ENCODE data around the gene PDZK1IP1. TPM values are rescaled to one million over a fixed set of nuclear protein-coding genes. Genes with fewer than 3 reads are reported as not detected.
A peak's percentile ranks its signal among the peaks of the same experiment; 100 is the strongest.

The PDZK1IP1 gene
- total and polyA plus RNA-seq, 2 donors (not counting 3 experiments of a cell fraction or from before 2014, with no cell fraction given) = 0.52 TPM; not detected in 1

GRCh38 chr1:47207803-47208373 is 18.1 kb upstream of the PDZK1IP1 start:
- no TSS peak for BruUV-seq (replicated peaks)

GRCh38 chr1:47205918-47206317 is 16.1 kb upstream of the PDZK1IP1 start:
- intact Hi-C loops (cut with micrococcal nuclease) = no loop called here
- TF ChIP-seq GATA2 (IDR thresholded peaks at IDR 0.05; ENCODE audit: insufficient read depth, insufficient read length, low read depth, low read length) (no peak), JUN (IDR thresholded peaks at IDR 0.05; ENCODE audit: borderline replicate concordance, insufficient read depth, insufficient read length, low read depth) (no peak), MAX (IDR thresholded peaks at IDR 0.05; ENCODE audit: insufficient read depth, insufficient read length) (no peak), MYC (IDR thresholded peaks at IDR 0.05; ENCODE audit: low read depth, low read length) (no peak), CTCF (IDR thresholded peaks at IDR 0.05; ENCODE audit: extremely low read depth in 1 of 2, insufficient read depth in 1 of 2, low read depth in 1 of 2, low read length in 2 of 2) (no peak), POLR2AphosphoS5 (IDR thresholded peaks at IDR 0.05; ENCODE audit: insufficient read depth, low read depth, low read length) (no peak), FOS (IDR thresholded peaks at IDR 0.05; ENCODE audit: borderline replicate concordance, insufficient read depth, low read length) (no peak), EZH2 (IDR thresholded peaks at IDR 0.05; ENCODE audit: borderline replicate concordance, low read depth, low read length, severe bottlenecking) (no peak), POLR2A (IDR thresholded peaks at IDR 0.05; ENCODE audit: low read depth, low read length) (no peak)
- H3K9me1 ChIP-seq (replicated peaks; ENCODE audit: control insufficient read depth, extremely low read depth, insufficient read depth, low read length) = no peaks in the 10 kb centered on the region
- no peak for DNase-seq (ENCODE audit: low read depth, low spot score)
- no peak overlapping the region for H3K4me2 ChIP-seq (ENCODE audit: insufficient read depth, low read length)
- CTCF ChIA-PET = interaction anchor here (0.9 to 2.2 kb wide), 4 partner anchors 12 to 57 kb away, joined by 3 to 15 read pairs (median 6); no protein-coding TSS in a partner anchor
- no peak overlapping the region for H3K9ac ChIP-seq (replicated peaks; ENCODE audit: extremely low read depth, insufficient read depth, low read length)
- H4K20me1 ChIP-seq (replicated peaks; ENCODE audit: control insufficient read depth, extremely low read depth, insufficient read depth, low read length) = no peaks in the 10 kb centered on the region
- no peak overlapping the region for H3K27ac ChIP-seq (ENCODE audit: insufficient read depth, low read depth, low read length)
- no peaks in the 10 kb centered on the region for H3K9me3 ChIP-seq (replicated peaks; ENCODE audit: control insufficient read depth, insufficient read depth, low read length)
- peaks cover 21% of the 10 kb centered on the region for H3K4me1 ChIP-seq (ENCODE audit: control insufficient read depth, extremely low read depth, insufficient read depth, low read length)
- no peaks in the 10 kb centered on the region for H3K79me2 ChIP-seq (ENCODE audit: control insufficient read depth, insufficient read depth, low read length)
- no peaks in the 10 kb centered on the region for H3K36me3 ChIP-seq (ENCODE audit: control insufficient read depth in 2 of 2, extremely low read depth in 1 of 2, insufficient read depth in 2 of 2, low read length in 2 of 2)
- POLR2A ChIA-PET = no interaction called here
- FAIRE-seq = no peak
- H2AFZ ChIP-seq (ENCODE audit: low read depth, low read length) = no peak overlapping the region
- no peaks in the 10 kb centered on the region for H3K27me3 ChIP-seq (ENCODE audit: control insufficient read depth in 2 of 2, insufficient read depth in 2 of 2, low read length in 2 of 2)
- H3K4me3 ChIP-seq (replicated peaks in 1 of 3; ENCODE audit: insufficient read depth in 1 of 3, low read depth in 1 of 3, low read length in 3 of 3) = no peak overlapping the region
- dilution Hi-C loops (cut with MboI; ENCODE audit: extremely low pct_ligation_motif_present, low sequenced_read_pairs) = no loop called here
- no TSS peak for BruUV-seq (replicated peaks)

More at GRCh38 chr1:47207803-47208373, 18.1 kb upstream of the PDZK1IP1 start:
- ChIA-PET POLR2A (no interaction called here), CTCF (interaction anchor here (0.7 to 2.1 kb wide), 7 partner anchors 9 to 55 kb away, joined by 3 to 7 read pairs (median 5); no protein-coding TSS in a partner anchor)
- H3K9me1 ChIP-seq (replicated peaks; ENCODE audit: control insufficient read depth, extremely low read depth, insufficient read depth, low read length) = no peaks in the 10 kb centered on the region
- no peaks in the 10 kb centered on the region for H3K27me3 ChIP-seq (ENCODE audit: control insufficient read depth in 2 of 2, insufficient read depth in 2 of 2, low read length in 2 of 2)
- no peaks in the 10 kb centered on the region for H4K20me1 ChIP-seq (replicated peaks; ENCODE audit: control insufficient read depth, extremely low read depth, insufficient read depth, low read length)
- H3K4me2 ChIP-seq (ENCODE audit: insufficient read depth, low read length) = no peak overlapping the region
- no peak overlapping the region for H3K4me3 ChIP-seq (replicated peaks in 1 of 3; ENCODE audit: insufficient read depth in 1 of 3, low read depth in 1 of 3, low read length in 3 of 3)
- no peak overlapping the region for H3K27ac ChIP-seq (ENCODE audit: insufficient read depth, low read depth, low read length)
- intact Hi-C loops (cut with micrococcal nuclease) = no loop called here
- no peaks in the 10 kb centered on the region for H3K79me2 ChIP-seq (ENCODE audit: control insufficient read depth, insufficient read depth, low read length)
- peak; percentile 28 for DNase-seq (ENCODE audit: low read depth, low spot score)
- peaks cover 41% of the 10 kb centered on the region for H3K4me1 ChIP-seq (ENCODE audit: control insufficient read depth, extremely low read depth, insufficient read depth, low read length)
- H3K36me3 ChIP-seq (ENCODE audit: control insufficient read depth in 2 of 2, extremely low read depth in 1 of 2, insufficient read depth in 2 of 2, low read length in 2 of 2) = no peaks in the 10 kb centered on the region
- TF ChIP-seq FOS (IDR thresholded peaks at IDR 0.05; ENCODE audit: borderline replicate concordance, insufficient read depth, low read length) = peak; percentile 79
- TF ChIP-seq JUN (IDR thresholded peaks at IDR 0.05; ENCODE audit: borderline replicate concordance, insufficient read depth, insufficient read length, low read depth) = no peak
- H3K9me3 ChIP-seq (replicated peaks; ENCODE audit: control insufficient read depth, insufficient read depth, low read length) = no peaks in the 10 kb centered on the region
- no peak overlapping the region for H2AFZ ChIP-seq (ENCODE audit: low read depth, low read length)
- FAIRE-seq = no peak
- H3K9ac ChIP-seq (replicated peaks; ENCODE audit: extremely low read depth, insufficient read depth, low read length) = no peak overlapping the region
- dilution Hi-C loops (cut with MboI; ENCODE audit: extremely low pct_ligation_motif_present, low sequenced_read_pairs) = no loop called here
